ENCODE data around the gene PCDHGA1. TPM values are rescaled to one million over a fixed set of nuclear protein-coding genes. Genes with fewer than 3 reads are reported as not detected.
"Not testable (repeated sequence)": the region's sequence is repeated elsewhere in the genome, so short reads cannot be mapped to it uniquely, and the experiment has no call there.

Gene PCDHGA1
- total and polyA plus RNA-seq, 10 donors, result 0.04 to 0.52 (median 0.25) TPM; not detected in 1

DNA sequence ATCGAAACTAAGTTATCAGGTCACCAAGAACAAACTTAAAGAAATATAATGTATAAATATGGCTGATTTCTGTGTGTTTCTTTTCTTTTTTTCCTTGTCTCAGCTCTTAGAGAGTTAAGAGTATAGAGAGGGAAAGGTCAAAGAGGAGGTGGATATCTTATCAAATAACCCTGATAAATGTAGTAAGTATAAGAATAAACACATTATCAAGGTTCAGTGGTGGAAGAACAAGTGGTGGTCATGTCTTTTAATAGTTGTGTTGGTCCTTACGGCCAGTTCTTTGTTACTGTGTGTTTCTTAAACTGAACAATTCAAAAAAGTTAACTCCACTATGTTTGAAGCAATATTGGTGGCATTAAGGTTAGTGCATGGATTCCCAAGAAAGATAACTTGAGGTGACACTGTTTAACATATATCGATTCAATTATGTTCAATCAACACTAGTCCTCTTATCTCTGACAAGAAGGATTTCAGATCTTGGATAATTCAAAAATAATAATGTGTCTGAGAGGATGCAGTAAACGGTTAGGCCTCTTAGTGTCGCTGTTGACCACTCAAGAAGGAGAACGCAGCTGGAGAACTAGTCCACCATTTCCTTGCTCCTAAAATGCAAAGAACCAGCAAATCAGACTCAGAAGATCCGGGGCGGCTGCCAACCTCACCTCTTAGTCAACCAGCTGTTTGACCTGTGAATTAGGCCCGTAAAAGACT is 13.1 kb downstream of the PCDHGA1 start, which contains the start of gene PCDHGA3:
Gene PCDHGA3 (plus strand): TSS at position 588 of the 711 bp plus-strand sequence. CDS start 205 bp downstream, outside the sequence.
- no peak for DNase-seq
- Histone ChIP-seq H3K36me3 (no peaks in the 10 kb centered on the region), H3K4me1 (no peaks in the 10 kb centered on the region), H3K27me3 (replicated peaks in 1 of 7) (peaks cover 0 to 100% (median 7%) of the 10 kb centered on the region in 7 donors), H3K4me3 (peak within 1 kb of the TSS in 2 of 8 donors; percentile 10 to 42), H3K27ac (no peak within 1 kb of the TSS), H3K9me3 (peaks cover 0 to 100% (median 94%) of the 10 kb centered on the region in 8 donors)
- 24 to 29% (median 27%) methylated on average over 9 of the region's 9 CpGs for WGBS, 5 donors
- intact Hi-C loops (cut with DNase I; ENCODE audit: low total_unique reads), result no loop called here
- TF ChIP-seq CTCF (IDR thresholded peaks at IDR 0.05 in 8 of 11, conservative IDR thresholded peaks at IDR 0.05 in 3 of 11) (peak in 1 of 11 experiments; percentile 12), POLR2A (IDR thresholded peaks at IDR 0.05) (no peak)

DNA sequence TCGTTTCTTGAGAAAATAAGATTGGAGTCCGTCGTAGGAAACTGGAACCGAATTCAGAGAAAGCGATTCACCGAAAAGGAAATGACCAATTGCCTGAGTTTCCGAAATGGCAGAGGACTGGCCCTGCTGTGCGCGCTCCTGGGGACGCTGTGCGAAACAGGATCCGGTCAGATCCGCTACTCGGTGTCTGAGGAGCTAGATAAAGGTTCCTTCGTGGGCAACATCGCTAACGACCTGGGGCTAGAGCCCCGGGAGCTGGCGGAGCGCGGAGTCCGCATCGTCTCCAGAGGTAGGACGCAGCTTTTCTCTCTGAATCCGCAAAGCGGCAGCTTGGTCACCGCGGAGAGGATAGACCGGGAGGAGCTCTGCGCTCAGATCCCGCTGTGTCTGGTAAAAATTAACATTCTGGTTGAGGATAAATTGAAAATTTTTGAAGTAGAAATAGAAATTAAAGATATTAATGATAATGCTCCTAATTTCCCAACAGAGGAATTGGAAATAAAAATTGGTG is 13.7 kb downstream of the PCDHGA1 start:
- H3K4me1 ChIP-seq, result no peaks in the 10 kb centered on the region
- intact Hi-C loops (cut with DNase I; ENCODE audit: low total_unique reads), result no loop called here
- H3K27me3 ChIP-seq (replicated peaks in 1 of 7), result peaks cover 0 to 100% (median 7%) of the 10 kb centered on the region in 7 donors
- no peak for TF ChIP-seq POLR2A (IDR thresholded peaks at IDR 0.05)
- no peak for TF ChIP-seq CTCF (IDR thresholded peaks at IDR 0.05 in 8 of 11, conservative IDR thresholded peaks at IDR 0.05 in 3 of 11)
- TF ChIP-seq POLR2AphosphoS5 (IDR thresholded peaks at IDR 0.05), result no peak
- no peak for DNase-seq
- no peaks in the 10 kb centered on the region for H3K36me3 ChIP-seq
- peaks cover 0 to 100% (median 94%) of the 10 kb centered on the region in 8 donors for H3K9me3 ChIP-seq
- 29 to 42% (median 32%) methylated on average over 31 of the region's 31 CpGs for WGBS, 5 donors
- no peak overlapping the region for H3K27ac ChIP-seq
- peak overlapping the region in 2 of 8 donors; percentile 10 to 42 for H3K4me3 ChIP-seq

DNA sequence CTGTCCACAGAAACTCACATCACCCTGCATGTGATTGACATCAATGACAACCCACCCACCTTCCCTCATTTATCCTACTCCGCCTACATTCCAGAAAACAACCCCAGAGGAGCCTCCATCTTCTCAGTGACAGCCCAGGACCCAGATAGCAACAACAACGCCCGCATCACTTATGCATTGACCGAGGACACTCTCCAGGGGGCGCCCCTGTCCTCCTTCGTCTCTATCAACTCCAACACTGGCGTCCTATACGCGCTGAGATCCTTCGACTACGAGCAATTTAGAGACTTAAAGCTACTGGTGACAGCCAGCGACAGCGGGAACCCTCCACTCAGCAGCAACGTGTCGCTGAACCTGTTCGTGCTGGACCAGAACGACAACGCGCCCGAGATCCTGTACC is 15.0 kb downstream of the PCDHGA1 start:
- no peaks in the 10 kb centered on the region for H3K4me1 ChIP-seq
- WGBS, 5 donors, result 36 to 50% (median 39%) methylated on average over 13 to 20 of the region's 20 CpGs
- H3K36me3 ChIP-seq, result no peaks in the 10 kb centered on the region
- peaks cover 0 to 98% (median 93%) of the 10 kb centered on the region in 8 donors for H3K9me3 ChIP-seq
- peaks cover 0 to 97% (median 8%) of the 10 kb centered on the region in 7 donors for H3K27me3 ChIP-seq (replicated peaks in 1 of 7)
- H3K27ac ChIP-seq, result no peak overlapping the region
- H3K4me3 ChIP-seq, result no peak overlapping the region
- TF ChIP-seq POLR2AphosphoS5 (IDR thresholded peaks at IDR 0.05), result no peak
- TF ChIP-seq POLR2A (IDR thresholded peaks at IDR 0.05), result no peak
- TF ChIP-seq CTCF (IDR thresholded peaks at IDR 0.05 in 8 of 11, conservative IDR thresholded peaks at IDR 0.05 in 3 of 11), result no peak
- intact Hi-C loops (cut with DNase I; ENCODE audit: low total_unique reads), result no loop called here
- no peak for DNase-seq

- H3K4me1 ChIP-seq; DNase-seq; intact Hi-C loops (cut with DNase I; ENCODE audit: low total_unique reads); H3K27ac ChIP-seq; H3K4me3 ChIP-seq; H3K36me3 ChIP-seq: not testable (repeated sequence)
- 36 to 66% (median 41%) methylated on average over 7 to 27 of the region's 35 CpGs for WGBS, 5 donors
- Histone ChIP-seq H3K27me3 (replicated peaks in 1 of 7) (peaks cover 0 to 97% (median 13%) of the 10 kb centered on the region in 7 donors), H3K9me3 (peaks cover 0 to 98% (median 93%) of the 10 kb centered on the region in 8 donors)
Observed at GRCh38 chr5:141346017-141346416, 15.7 kb downstream of the PCDHGA1 start.

Data from spleen (tissue), 11 donors.